NCI-H2227 treated with DMSO at 0.1 percent for 48 hours (cell line): Measurements from ENCODE around the gene NRDE2.

Source experiments
- DNase-seq: peaks from one replicate; lab custom pipeline; 2025; lab: John Stamatoyannopoulos, UW

The NRDE2 gene

GRCh38 chr14:90331497-90332270 lies at the start of gene NRDE2:
NRDE2 (minus strand) TSS chr14:90331941; CDS start chr14:90331904, 37 bp downstream.
- DNase-seq = peak; percentile 98

- DNase-seq = peak; percentile 31
Measured at GRCh38 chr14:90381011-90381786, 49.5 kb upstream of the NRDE2 start.

- no peak for DNase-seq
Measured at GRCh38 chr14:90379106-90379505, 47.4 kb upstream of the NRDE2 start.

GRCh38 chr14:90378249-90378648 lies 46.5 kb upstream of the NRDE2 start:
- no peak for DNase-seq

- no peak for DNase-seq
Measured at GRCh38 chr14:90375934-90376333, 44.2 kb upstream of the NRDE2 start.

- DNase-seq = no peak
Measured at GRCh38 chr14:90374813-90375212, 43.1 kb upstream of the NRDE2 start.

- DNase-seq = no peak
Measured at GRCh38 chr14:90373887-90374286, 42.1 kb upstream of the NRDE2 start.

GRCh38 chr14:90368946-90369721 lies 37.4 kb upstream of the NRDE2 start:
- no peak for DNase-seq

- no peak for DNase-seq
Measured at GRCh38 chr14:90362558-90362896, 30.8 kb upstream of the NRDE2 start.

- DNase-seq = no peak
Measured at GRCh38 chr14:90361865-90362557, 30.3 kb upstream of the NRDE2 start.

- DNase-seq = no peak
Measured at GRCh38 chr14:90358359-90358758, 26.6 kb upstream of the NRDE2 start.

GRCh38 chr14:90356925-90357324 lies 25.2 kb upstream of the NRDE2 start:
- DNase-seq = no peak

GRCh38 chr14:90355540-90356518 lies 24.1 kb upstream of the NRDE2 start:
- DNase-seq = peak; percentile 69

GRCh38 chr14:90354551-90355298 lies 23.0 kb upstream of the NRDE2 start:
- DNase-seq = no peak

- DNase-seq = no peak
Measured at GRCh38 chr14:90349739-90350138, 18.0 kb upstream of the NRDE2 start.

GRCh38 chr14:90348270-90348669 lies 16.5 kb upstream of the NRDE2 start:
- DNase-seq = no peak

- no peak for DNase-seq
Measured at GRCh38 chr14:90345239-90345557, 13.5 kb upstream of the NRDE2 start.

GRCh38 chr14:90344331-90345238 lies 12.8 kb upstream of the NRDE2 start:
- no peak for DNase-seq

GRCh38 chr14:90342327-90342726 lies 10.6 kb upstream of the NRDE2 start:
- no peak for DNase-seq
